Hepatocyte (in vitro differentiated cells): ENCODE data around the gene HOXD13.
A peak's percentile ranks its signal among the peaks of the same experiment; 100 is the strongest.

Source experiments
- EZH2 ChIP-seq: fragments of 200-600 bp; sonication (generic); IDR thresholded peaks from 2 replicates; pipeline ENCODE4 v1.6.1; 2016; ENCODE audit warnings: antibody characterized with exemption, mild to moderate bottlenecking, borderline replicate concordance
- EZH2phosphoT487 ChIP-seq: fragments of 200-600 bp; sonication (generic); IDR thresholded peaks from one replicate; pipeline ENCODE4 v1.6.1; 2018; ENCODE audit warnings: antibody characterized with exemption, mild to moderate bottlenecking, low read depth, moderate library complexity; ENCODE audit not compliant: unreplicated experiment, severe bottlenecking
- TF ChIP-seq, protein P1 (sequence below): fragments of 200-600 bp; sonication (generic); IDR thresholded peaks from 2 replicates; pipeline ENCODE4 v1.5.1; 2016; ENCODE audit warnings: antibody characterized with exemption, mild to moderate bottlenecking; ENCODE audit not compliant: poor library complexity

DNA sequence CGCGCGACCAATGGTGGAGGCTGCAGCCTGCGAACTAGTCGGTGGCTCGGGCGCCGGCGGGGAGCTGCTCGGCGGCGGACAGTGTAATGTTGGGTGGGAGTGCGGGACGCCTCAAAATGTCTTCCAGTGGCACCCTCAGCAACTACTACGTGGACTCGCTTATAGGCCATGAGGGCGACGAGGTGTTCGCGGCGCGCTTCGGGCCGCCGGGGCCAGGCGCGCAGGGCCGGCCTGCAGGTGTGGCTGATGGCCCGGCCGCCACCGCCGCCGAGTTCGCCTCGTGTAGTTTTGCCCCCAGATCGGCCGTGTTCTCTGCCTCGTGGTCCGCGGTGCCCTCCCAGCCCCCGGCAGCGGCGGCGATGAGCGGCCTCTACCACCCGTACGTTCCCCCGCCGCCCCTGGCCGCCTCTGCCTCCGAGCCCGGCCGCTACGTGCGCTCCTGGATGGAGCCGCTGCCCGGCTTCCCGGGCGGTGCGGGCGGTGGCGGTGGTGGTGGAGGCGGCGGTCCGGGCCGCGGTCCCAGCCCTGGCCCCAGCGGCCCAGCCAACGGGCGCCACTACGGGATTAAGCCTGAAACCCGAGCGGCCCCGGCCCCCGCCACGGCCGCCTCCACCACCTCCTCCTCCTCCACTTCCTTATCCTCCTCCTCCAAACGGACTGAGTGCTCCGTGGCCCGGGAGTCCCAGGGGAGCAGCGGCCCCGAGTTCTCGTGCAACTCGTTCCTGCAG, 30.3 kb downstream of the HOXD13 start, which contains the start of gene HOXD9:
- TF ChIP-seq, protein P1, sequence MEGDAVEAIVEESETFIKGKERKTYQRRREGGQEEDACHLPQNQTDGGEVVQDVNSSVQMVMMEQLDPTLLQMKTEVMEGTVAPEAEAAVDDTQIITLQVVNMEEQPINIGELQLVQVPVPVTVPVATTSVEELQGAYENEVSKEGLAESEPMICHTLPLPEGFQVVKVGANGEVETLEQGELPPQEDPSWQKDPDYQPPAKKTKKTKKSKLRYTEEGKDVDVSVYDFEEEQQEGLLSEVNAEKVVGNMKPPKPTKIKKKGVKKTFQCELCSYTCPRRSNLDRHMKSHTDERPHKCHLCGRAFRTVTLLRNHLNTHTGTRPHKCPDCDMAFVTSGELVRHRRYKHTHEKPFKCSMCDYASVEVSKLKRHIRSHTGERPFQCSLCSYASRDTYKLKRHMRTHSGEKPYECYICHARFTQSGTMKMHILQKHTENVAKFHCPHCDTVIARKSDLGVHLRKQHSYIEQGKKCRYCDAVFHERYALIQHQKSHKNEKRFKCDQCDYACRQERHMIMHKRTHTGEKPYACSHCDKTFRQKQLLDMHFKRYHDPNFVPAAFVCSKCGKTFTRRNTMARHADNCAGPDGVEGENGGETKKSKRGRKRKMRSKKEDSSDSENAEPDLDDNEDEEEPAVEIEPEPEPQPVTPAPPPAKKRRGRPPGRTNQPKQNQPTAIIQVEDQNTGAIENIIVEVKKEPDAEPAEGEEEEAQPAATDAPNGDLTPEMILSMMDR: no peak
- peak; percentile 65 for TF ChIP-seq EZH2
- peak; percentile 88 for TF ChIP-seq EZH2phosphoT487
